H9 (cell line): Measurements from ENCODE around the gene GRAMD1B. TPM values are rescaled to one million over a fixed set of nuclear protein-coding genes. Genes with fewer than 3 reads are reported as not detected.

Source experiments
- DNase-seq: peaks from one replicate; pipeline ENCODE4 v3.0.0-alpha.2; 2017
- H2AFZ ChIP-seq: one replicate; pipeline ENCODE4 v1.6.1; 2013; ENCODE audit warnings: mild to moderate bottlenecking, low read length, control low read depth, moderate library complexity
- H2AK5ac ChIP-seq: 2 replicates; pipeline ENCODE4 v1.6.1; 2013; ENCODE audit warnings: low read length, control low read depth, mixed read lengths; ENCODE audit not compliant: insufficient read length
- H2BK120ac ChIP-seq: one replicate; pipeline ENCODE4 v1.6.1; 2013; ENCODE audit warnings: low read depth, mild to moderate bottlenecking, low read length, control low read depth, inconsistent platforms; ENCODE audit not compliant: poor library complexity, severe bottlenecking
- H2BK12ac ChIP-seq: 2 replicates; pipeline ENCODE4 v1.6.1; 2013; ENCODE audit warnings: low read length, control low read depth, mixed read lengths, low read depth; ENCODE audit not compliant: insufficient read length
- H2BK15ac ChIP-seq: 2 replicates; pipeline ENCODE4 v1.6.1; 2013; ENCODE audit warnings: low read depth, low read length, control low read depth
- H2BK20ac ChIP-seq: one replicate; pipeline ENCODE4 v1.6.1; 2013; ENCODE audit warnings: low read depth, mild to moderate bottlenecking, low read length, control low read depth, inconsistent platforms; ENCODE audit not compliant: poor library complexity, severe bottlenecking
- H2BK5ac ChIP-seq: 2 replicates; pipeline ENCODE4 v1.6.1; 2013; ENCODE audit warnings: low read length, control low read depth, mixed read lengths; ENCODE audit not compliant: insufficient read length
- H3K14ac ChIP-seq: 2 replicates; pipeline ENCODE4 v1.6.1; 2013; ENCODE audit warnings: low read length, control low read depth; ENCODE audit not compliant: insufficient read depth
- H3K18ac ChIP-seq: 2 replicates; pipeline ENCODE4 v1.6.1; 2013; ENCODE audit warnings: low read depth, mild to moderate bottlenecking, mixed read lengths, low read length, control low read depth; ENCODE audit not compliant: insufficient read length
- H3K23ac ChIP-seq: 2 replicates; pipeline ENCODE4 v1.6.1; 2013; ENCODE audit warnings: low read length, control low read depth, mixed read lengths, low read depth; ENCODE audit not compliant: insufficient read length
- H3K23me2 ChIP-seq: 2 replicates; pipeline ENCODE4 v1.6.1; 2013; ENCODE audit warnings: low read depth, mild to moderate bottlenecking, mixed read lengths, low read length, control low read depth; ENCODE audit not compliant: insufficient read length, poor library complexity, severe bottlenecking
- H3K27ac ChIP-seq: 2 replicates; pipeline ENCODE4 v1.5.1; 2013; ENCODE audit warnings: low read length, control low read depth, mixed read lengths, low read depth; ENCODE audit not compliant: insufficient read length
- H3K27me3 ChIP-seq: 2 replicates; pipeline ENCODE4 v1.6.1; 2013; ENCODE audit warnings: low read length, control low read depth, inconsistent platforms; ENCODE audit not compliant: insufficient read depth
- H3K4ac ChIP-seq: 2 replicates; pipeline ENCODE4 v1.6.1; 2013; ENCODE audit warnings: low read depth, mild to moderate bottlenecking, control low read depth, inconsistent platforms, low read length, moderate library complexity
- H3K4me1 ChIP-seq: 2 replicates; pipeline ENCODE4 v1.6.1; 2013; ENCODE audit warnings: low read length, control low read depth, inconsistent platforms; ENCODE audit not compliant: insufficient read depth
- H3K4me2 ChIP-seq: 2 replicates; pipeline ENCODE4 v1.6.1; 2013; ENCODE audit warnings: low read length, control low read depth, mixed read lengths; ENCODE audit not compliant: insufficient read length, insufficient read depth
- H3K56ac ChIP-seq: 2 replicates; pipeline ENCODE4 v1.6.1; 2013; ENCODE audit warnings: low read depth, mild to moderate bottlenecking, mixed read lengths, low read length, control low read depth; ENCODE audit not compliant: insufficient read length
- H3K79me1 ChIP-seq: 2 replicates; pipeline ENCODE4 v1.6.1; 2013; ENCODE audit warnings: low read depth, mild to moderate bottlenecking, moderate library complexity, low read length, control low read depth, inconsistent platforms; ENCODE audit not compliant: insufficient read depth, poor library complexity, severe bottlenecking
- H3K79me2 ChIP-seq: 2 replicates; pipeline ENCODE4 v1.6.1; 2013; ENCODE audit warnings: low read length, control low read depth, inconsistent platforms; ENCODE audit not compliant: insufficient read depth
- H3K9ac ChIP-seq: 2 replicates; pipeline ENCODE4 v1.6.1; 2013; ENCODE audit warnings: low read length, control low read depth, mixed read lengths; ENCODE audit not compliant: insufficient read length; ENCODE audit errors: extremely low read depth
- H3K9me3 ChIP-seq: one replicate; pipeline ENCODE4 v1.6.1; 2013; ENCODE audit warnings: low read depth, low read length, inconsistent platforms; ENCODE audit not compliant: control insufficient read depth
- H3T11ph ChIP-seq: one replicate; pipeline ENCODE4 v1.6.1; 2013; ENCODE audit warnings: mild to moderate bottlenecking, low read length, control low read depth, inconsistent platforms
- H4K20me1 ChIP-seq: one replicate; pipeline ENCODE4 v1.6.1; 2013; ENCODE audit not compliant: control insufficient read depth, insufficient read length, insufficient read depth
- H4K5ac ChIP-seq: 2 replicates; pipeline ENCODE4 v1.6.1; 2013; ENCODE audit warnings: low read depth, mild to moderate bottlenecking, mixed read lengths, low read length, control low read depth; ENCODE audit not compliant: insufficient read length
- H4K8ac ChIP-seq: replicated peaks from 2 replicates; pipeline ENCODE4 v1.6.1; 2013; ENCODE audit warnings: low read length, control low read depth, mixed read lengths, low read depth; ENCODE audit not compliant: insufficient read length
- H4K91ac ChIP-seq: 2 replicates; pipeline ENCODE4 v1.6.1; 2013; ENCODE audit warnings: low read depth, mild to moderate bottlenecking, moderate library complexity, mixed read lengths, low read length, control low read depth; ENCODE audit not compliant: insufficient read length
- H3K27ac Mint-ChIP-seq, 3 experiments: 2 replicates in 2 of 3; 3 replicates in 1 of 3; pipeline ENCODE4 v1.8.0; 2020 to 2021; ENCODE audit warnings: mixed read lengths in 3 of 3, mild to moderate bottlenecking in 1 of 3, moderate library complexity in 1 of 3
- H3K27me3 Mint-ChIP-seq: 2 replicates; pipeline ENCODE4 v1.8.0; 2021; ENCODE audit warnings: low read depth, mild to moderate bottlenecking, moderate library complexity, mixed read lengths
- H3K36me3 Mint-ChIP-seq, 3 experiments: 2 replicates in 2 of 3; 3 replicates in 1 of 3; pipeline ENCODE4 v1.8.0; 2020 to 2021; ENCODE audit warnings: low read depth in 3 of 3, mixed read lengths in 3 of 3; ENCODE audit not compliant: insufficient read depth in 1 of 3
- H3K4me1 Mint-ChIP-seq, 2 experiments: 2 replicates each; pipeline ENCODE4 v1.8.0; 2020; ENCODE audit warnings: mixed read lengths in 2 of 2
- H3K4me3 Mint-ChIP-seq, 2 experiments: 2 replicates in 1 of 2; 3 replicates in 1 of 2; pipeline ENCODE4 v1.8.0; 2020 to 2021; ENCODE audit warnings: mild to moderate bottlenecking in 2 of 2, mixed read lengths in 2 of 2, moderate library complexity in 1 of 2
- H3K9me3 Mint-ChIP-seq, 2 experiments: 2 replicates in 1 of 2; 3 replicates in 1 of 2; pipeline ENCODE4 v1.8.0; 2020; ENCODE audit warnings: mild to moderate bottlenecking in 2 of 2, mixed read lengths in 2 of 2, moderate library complexity in 1 of 2
- WGBS: extraction: QIAGEN DNeasy Blood & Tissue Kit; methylation state at CpG from one replicate; pipeline ENCODE4 v1.1.7; 2013; ENCODE audit warnings: missing lambda C conversion rate, low lambda C conversion rate, mixed read lengths; ENCODE audit not compliant: insufficient read length; ENCODE audit errors: extremely low coverage; 5-methylcytosine and 5-hydroxymethylcytosine counted together
- total RNA-seq: library from RNA; stranded (reverse); gene quantifications from 2 replicates; pipeline ENCODE4 v1.2.1, GENCODE V29; 2021
- TF ChIP-seq, protein P1 (sequence below): fragments of 200-600 bp; sonication (generic); conservative IDR thresholded peaks from 3 replicates; pipeline ENCODE4 v1.8.0; 2021; ENCODE audit warnings: antibody characterized with exemption, mild to moderate bottlenecking

Gene GRAMD1B
- total RNA-seq, 1 experiment from 2014 or later = 25.9 TPM

GRCh38 chr11:123484448-123484847 is 54.4 kb downstream of the GRAMD1B start:
- 0 out of 7 replicates have a peak overlapping the region, but pooled peaks of 1 of the 3 experiments have one; percentile 29 for H3K27ac Mint-ChIP-seq
- no peak overlapping the region for H4K91ac ChIP-seq
- no CpG with 5 or more reads among the region's 8 CpGs for WGBS

More at GRCh38 chr11:123484448-123484847, 54.4 kb downstream of the GRAMD1B start:
- H3K4ac ChIP-seq = no peak overlapping the region
- no peak overlapping the region for H2BK20ac ChIP-seq
- H2BK5ac ChIP-seq = no peak overlapping the region
- no peak overlapping the region for H3K4me2 ChIP-seq
- no peak overlapping the region for H4K5ac ChIP-seq
- H4K8ac ChIP-seq = no peak overlapping the region
- H3K27me3 ChIP-seq = no peaks in the 10 kb centered on the region
- H3K36me3 Mint-ChIP-seq = peaks cover 0 to 26% (median 17%) of the 10 kb centered on the region in 3 experiments; a peak in 4 of 7 replicates
- H3K9me3 ChIP-seq = no peaks in the 10 kb centered on the region
- H2AK5ac ChIP-seq = no peak overlapping the region
- no peak overlapping the region for H2AFZ ChIP-seq
- TF ChIP-seq, protein P1, sequence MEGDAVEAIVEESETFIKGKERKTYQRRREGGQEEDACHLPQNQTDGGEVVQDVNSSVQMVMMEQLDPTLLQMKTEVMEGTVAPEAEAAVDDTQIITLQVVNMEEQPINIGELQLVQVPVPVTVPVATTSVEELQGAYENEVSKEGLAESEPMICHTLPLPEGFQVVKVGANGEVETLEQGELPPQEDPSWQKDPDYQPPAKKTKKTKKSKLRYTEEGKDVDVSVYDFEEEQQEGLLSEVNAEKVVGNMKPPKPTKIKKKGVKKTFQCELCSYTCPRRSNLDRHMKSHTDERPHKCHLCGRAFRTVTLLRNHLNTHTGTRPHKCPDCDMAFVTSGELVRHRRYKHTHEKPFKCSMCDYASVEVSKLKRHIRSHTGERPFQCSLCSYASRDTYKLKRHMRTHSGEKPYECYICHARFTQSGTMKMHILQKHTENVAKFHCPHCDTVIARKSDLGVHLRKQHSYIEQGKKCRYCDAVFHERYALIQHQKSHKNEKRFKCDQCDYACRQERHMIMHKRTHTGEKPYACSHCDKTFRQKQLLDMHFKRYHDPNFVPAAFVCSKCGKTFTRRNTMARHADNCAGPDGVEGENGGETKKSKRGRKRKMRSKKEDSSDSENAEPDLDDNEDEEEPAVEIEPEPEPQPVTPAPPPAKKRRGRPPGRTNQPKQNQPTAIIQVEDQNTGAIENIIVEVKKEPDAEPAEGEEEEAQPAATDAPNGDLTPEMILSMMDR = no peak
- H3K18ac ChIP-seq = no peak overlapping the region
- H2BK15ac ChIP-seq = no peak overlapping the region
- no peaks in the 10 kb centered on the region for H3K9me3 Mint-ChIP-seq
- H3K56ac ChIP-seq = no peak overlapping the region
- H3K23me2 ChIP-seq = no peaks in the 10 kb centered on the region
- peaks cover 19% of the 10 kb centered on the region in 2 experiments for H3K4me1 Mint-ChIP-seq
- no peaks in the 10 kb centered on the region for H3K79me2 ChIP-seq
- H2BK120ac ChIP-seq = no peak overlapping the region
- H4K20me1 ChIP-seq = no peaks in the 10 kb centered on the region
- H3K4me3 Mint-ChIP-seq = no peak overlapping the region
- no peak overlapping the region for H3T11ph ChIP-seq
- no peak overlapping the region for H2BK12ac ChIP-seq
- H3K23ac ChIP-seq = no peak overlapping the region
- H3K27ac ChIP-seq = no peak overlapping the region
- H3K79me1 ChIP-seq = no peaks in the 10 kb centered on the region
- H3K9ac ChIP-seq = no peak overlapping the region
- peaks cover 2% of the 10 kb centered on the region; the same call in 1 of the 2 replicates for H3K4me1 ChIP-seq
- H3K14ac ChIP-seq = no peak overlapping the region
- H3K27me3 Mint-ChIP-seq = no peaks in the 10 kb centered on the region
- no peak for DNase-seq
